HCT116 (cell line): ENCODE results near the gene NEURL1B.

Experiments used
- CTCF ChIP-seq, 3 experiments: fragments of 200-600 bp in 1 of 3; sonication (generic) in 1 of 3; IDR thresholded peaks in 2 of 3; conservative IDR thresholded peaks in 1 of 3; 2 replicates each; pipeline ENCODE4 v1.5.1; 2012 to 2017; ENCODE audit warnings: low read depth in 2 of 3, low read length in 2 of 3, antibody characterized with exemption in 1 of 3, borderline replicate concordance in 1 of 3, control low read depth in 1 of 3, mild to moderate bottlenecking in 1 of 3, mixed read lengths in 1 of 3, mixed run types in 1 of 3, moderate library complexity in 1 of 3; ENCODE audit not compliant: insufficient read depth in 1 of 3
- MAX ChIP-seq: IDR thresholded peaks from 2 replicates; pipeline ENCODE4 v1.6.1; 2012

- no peak for TF ChIP-seq MAX
- TF ChIP-seq CTCF (IDR thresholded peaks at IDR 0.05 in 2 of 3, conservative IDR thresholded peaks at IDR 0.05 in 1 of 3; ENCODE audit: borderline replicate concordance in 1 of 3, insufficient read depth in 1 of 3, low read depth in 2 of 3, low read length in 2 of 3): no peak
Observed at GRCh38 chr5:172683264-172683644, 42.2 kb downstream of the NEURL1B start.
